H1 (cell line): ENCODE data around the gene OR11L1. TPM values are rescaled to one million over a fixed set of nuclear protein-coding genes. Genes with fewer than 3 reads are reported as not detected.

Experiments used
- MAX ChIP-seq: IDR thresholded peaks from 2 replicates; pipeline ENCODE4 v1.6.1; 2012; ENCODE audit warnings: inconsistent platforms
- RFX5 ChIP-seq: IDR thresholded peaks from 2 replicates; pipeline ENCODE4 v1.6.1; 2011; ENCODE audit warnings: low read depth, low read length, improper control_type of control experiment, borderline replicate concordance
- SP4 ChIP-seq: IDR thresholded peaks from 2 replicates; pipeline ENCODE4 v1.6.1; 2012; ENCODE audit warnings: low read length, inconsistent platforms
- TCF12 ChIP-seq: IDR thresholded peaks from 2 replicates; pipeline ENCODE4 v1.6.1; 2011; ENCODE audit warnings: low read depth, mild to moderate bottlenecking, low read length
- TEAD4 ChIP-seq: IDR thresholded peaks from 2 replicates; pipeline ENCODE4 v1.6.1; 2012; ENCODE audit warnings: low read depth, low read length, inconsistent platforms, mixed read lengths
- polyA plus RNA-seq, 7 experiments: library from polyadenylated mRNA; depleted of rRNA in 3 of 7; stranded (reverse) in 5 of 7; unstranded in 2 of 7; fragments of >200 nt in 5 of 7; fragments of 200-250 nt in 2 of 7; gene quantifications; 1 replicate in 5 of 7; 2 replicates in 1 of 7; 4 replicates in 1 of 7; pipeline versions ENCODE4 v1.2.1 to v1.2.3, GENCODE V29; 2011 to 2013; ENCODE audit warnings: missing spikeins in 2 of 7, mixed read lengths in 2 of 7
- total RNA-seq: library from RNA; stranded (reverse); fragmentation: NEBNext Ultra II Directional; extraction: Animal tissue kit (Norgen Biotek cat#: 25700); gene quantifications from 2 replicates; pipeline ENCODE4 v1.2.1, GENCODE V29; 2021

The OR11L1 gene
- total and polyA plus RNA-seq, 2 of the 8 experiments (the other 6 are each of a cell fraction or from before 2014, with no cell fraction given): not detected

- TF ChIP-seq TEAD4 (no peak), RFX5 (no peak), MAX (no peak), SP4 (no peak), TCF12 (no peak)
Measured at GRCh38 chr1:247855911-247856310, 14.2 kb upstream of the OR11L1 start (continued).
